Choroid plexus epithelial cell (primary cell): ENCODE results near the gene GMEB2.
A peak's percentile ranks its signal among the peaks of the same experiment; 100 is the strongest.

Experiments
- DNase-seq: peaks from one replicate; pipeline ENCODE4 v3.0.0-alpha.2; 2010; ENCODE audit warnings: low read depth
- H3K4me3 ChIP-seq: 2 replicates; pipeline ENCODE4 v1.5.1; 2011; ENCODE audit warnings: low read depth, mild to moderate bottlenecking, control low read depth, low read length, moderate library complexity
- TF ChIP-seq, protein P1 (sequence below): conservative IDR thresholded peaks from 2 replicates; pipeline ENCODE4 v1.5.1; 2011; ENCODE audit warnings: low read depth, mild to moderate bottlenecking, control low read depth, inconsistent platforms, low read length, moderate library complexity

Gene GMEB2

DNA sequence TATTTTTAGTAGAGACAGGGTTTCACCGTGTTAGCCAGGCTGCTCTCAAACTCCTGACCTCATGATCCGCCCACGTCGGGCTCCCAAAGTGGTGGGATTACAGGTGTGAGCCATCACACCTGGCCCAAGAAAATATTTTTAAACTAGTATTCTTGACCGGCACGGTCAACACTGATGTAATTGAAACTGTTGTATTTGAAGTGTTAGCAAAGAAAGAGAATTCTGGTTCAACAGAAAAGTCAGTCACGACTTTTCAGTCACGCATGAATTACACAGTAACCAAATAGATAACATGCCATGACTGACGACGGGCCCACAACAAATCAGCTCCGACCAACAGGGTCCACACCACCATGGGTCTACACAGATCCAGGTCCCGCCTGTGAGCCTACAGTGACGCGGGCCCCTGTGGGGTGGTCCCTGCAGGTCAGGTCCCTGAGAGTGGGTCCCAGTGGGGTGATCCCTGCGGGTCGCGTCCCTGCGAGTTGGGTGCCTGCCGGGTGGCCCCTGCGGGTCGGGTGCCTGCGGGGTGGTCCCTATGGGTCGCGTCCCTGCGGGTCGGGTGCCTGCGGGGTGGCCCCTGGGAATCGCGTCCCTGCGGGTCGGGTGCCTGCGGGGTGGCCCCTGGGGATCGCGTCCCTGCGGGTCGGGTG, 1.0 kb downstream of the GMEB2 start:
- TF ChIP-seq, protein P1, sequence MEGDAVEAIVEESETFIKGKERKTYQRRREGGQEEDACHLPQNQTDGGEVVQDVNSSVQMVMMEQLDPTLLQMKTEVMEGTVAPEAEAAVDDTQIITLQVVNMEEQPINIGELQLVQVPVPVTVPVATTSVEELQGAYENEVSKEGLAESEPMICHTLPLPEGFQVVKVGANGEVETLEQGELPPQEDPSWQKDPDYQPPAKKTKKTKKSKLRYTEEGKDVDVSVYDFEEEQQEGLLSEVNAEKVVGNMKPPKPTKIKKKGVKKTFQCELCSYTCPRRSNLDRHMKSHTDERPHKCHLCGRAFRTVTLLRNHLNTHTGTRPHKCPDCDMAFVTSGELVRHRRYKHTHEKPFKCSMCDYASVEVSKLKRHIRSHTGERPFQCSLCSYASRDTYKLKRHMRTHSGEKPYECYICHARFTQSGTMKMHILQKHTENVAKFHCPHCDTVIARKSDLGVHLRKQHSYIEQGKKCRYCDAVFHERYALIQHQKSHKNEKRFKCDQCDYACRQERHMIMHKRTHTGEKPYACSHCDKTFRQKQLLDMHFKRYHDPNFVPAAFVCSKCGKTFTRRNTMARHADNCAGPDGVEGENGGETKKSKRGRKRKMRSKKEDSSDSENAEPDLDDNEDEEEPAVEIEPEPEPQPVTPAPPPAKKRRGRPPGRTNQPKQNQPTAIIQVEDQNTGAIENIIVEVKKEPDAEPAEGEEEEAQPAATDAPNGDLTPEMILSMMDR: no peak
- peak overlapping the region; percentile 83 for H3K4me3 ChIP-seq
- peak; percentile 46 for DNase-seq

DNA sequence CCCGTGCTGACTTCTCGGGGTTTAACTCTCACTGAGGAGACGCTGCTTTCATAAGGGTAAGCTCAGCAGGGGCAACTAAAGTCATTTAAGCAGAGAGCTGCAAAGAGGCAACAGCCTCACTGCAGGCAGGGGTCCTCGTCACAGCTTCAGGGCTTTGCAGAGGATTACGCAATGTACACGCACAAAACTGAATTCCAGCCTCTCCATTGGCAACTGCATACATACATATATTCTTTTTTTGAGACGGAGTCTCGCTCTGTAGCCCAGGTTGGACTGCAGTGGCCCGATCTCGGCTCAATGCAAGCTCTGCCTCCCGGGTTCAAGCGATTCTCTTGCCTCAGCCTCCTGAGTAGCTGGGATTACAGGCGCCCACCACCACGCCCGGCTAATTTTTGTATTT, 2.4 kb downstream of the GMEB2 start:
- H3K4me3 ChIP-seq: no peak overlapping the region
- TF ChIP-seq, protein P1: peak; percentile 47
- DNase-seq: peak; percentile 86

DNA sequence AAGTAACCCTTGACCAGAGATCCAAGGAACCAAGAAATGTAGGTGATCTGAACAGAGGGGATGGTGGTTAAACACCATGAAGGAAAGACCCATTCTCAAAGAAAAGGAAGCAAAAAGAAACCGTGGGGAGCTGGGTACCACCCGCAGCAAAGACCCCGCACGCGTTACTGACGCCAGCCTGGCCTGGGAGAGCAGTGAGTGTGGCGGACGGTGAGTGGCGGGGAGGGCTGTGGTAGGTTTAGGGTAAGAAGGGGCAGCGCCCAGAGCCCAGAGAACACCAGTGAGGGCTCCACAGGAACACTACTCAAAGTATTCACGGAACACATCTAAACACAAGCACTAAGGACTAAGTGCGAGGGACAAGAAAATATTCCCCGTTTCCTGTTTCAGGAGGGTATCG, 4.2 kb downstream of the GMEB2 start:
- DNase-seq: no peak
- H3K4me3 ChIP-seq: no peak overlapping the region
- TF ChIP-seq, protein P1: no peak

DNA sequence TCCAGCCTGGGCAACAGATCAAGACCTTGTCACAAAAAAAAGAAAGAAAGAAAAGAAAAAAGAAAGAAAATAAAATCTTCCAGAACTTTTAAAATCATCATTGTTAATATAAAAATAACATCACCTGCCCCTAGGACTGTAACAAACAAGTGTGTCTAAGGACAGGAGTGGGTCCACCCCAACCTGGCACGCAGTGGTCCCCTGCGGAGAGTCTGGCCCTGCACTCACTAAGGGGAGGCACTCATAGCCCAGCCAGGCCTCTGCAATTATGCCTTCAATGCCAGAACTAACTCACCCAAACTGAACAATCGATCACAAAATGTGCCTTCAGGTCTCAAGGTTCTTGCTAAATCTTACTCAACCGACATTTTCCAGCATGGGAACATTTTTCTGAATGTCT, 4.8 kb downstream of the GMEB2 start:
- no peak overlapping the region for H3K4me3 ChIP-seq
- DNase-seq: peak; percentile 50
- TF ChIP-seq, protein P1: no peak

DNA sequence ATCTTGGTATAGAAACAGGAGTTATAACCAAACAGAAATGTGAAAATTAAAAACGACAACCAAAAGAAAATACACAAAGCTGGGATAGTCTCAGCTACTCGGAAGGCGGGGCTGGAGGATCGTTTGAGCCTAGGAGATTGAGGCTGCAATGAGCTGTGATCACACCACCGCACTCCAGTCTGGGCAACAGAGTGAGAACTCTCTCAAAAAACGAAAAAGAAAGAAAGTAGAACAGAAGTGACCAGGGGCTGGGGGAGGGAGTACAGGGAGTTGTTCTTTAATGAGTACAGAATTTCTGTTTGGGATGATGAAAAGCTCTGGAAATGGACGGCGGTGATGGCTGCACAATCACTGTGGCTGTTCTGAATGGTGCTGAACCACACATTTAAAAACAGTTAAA, 5.9 kb downstream of the GMEB2 start:
- H3K4me3 ChIP-seq: no peak overlapping the region
- DNase-seq: no peak
- TF ChIP-seq, protein P1: no peak

DNA sequence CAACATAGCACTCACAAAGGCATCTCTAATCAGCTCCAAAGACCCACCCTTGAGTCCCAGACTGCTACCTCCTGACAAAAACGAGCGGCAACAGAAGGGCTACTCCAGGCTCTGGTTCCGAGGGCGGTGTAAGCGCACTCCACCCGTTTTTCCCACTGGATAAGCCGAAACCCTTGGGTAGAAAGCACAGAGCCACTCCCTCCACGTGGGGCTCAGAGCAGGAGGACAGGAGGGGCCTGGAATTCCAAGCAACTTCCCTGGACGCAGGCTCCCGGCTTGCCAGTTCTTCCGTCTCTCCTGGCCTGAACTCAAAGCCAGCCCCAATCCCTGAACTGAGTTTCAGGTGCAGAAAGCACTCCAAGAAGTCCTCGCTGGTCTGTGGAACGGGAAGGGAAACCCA, 7.4 kb downstream of the GMEB2 start:
- DNase-seq: no peak
- TF ChIP-seq, protein P1: no peak
- no peak overlapping the region for H3K4me3 ChIP-seq

DNA sequence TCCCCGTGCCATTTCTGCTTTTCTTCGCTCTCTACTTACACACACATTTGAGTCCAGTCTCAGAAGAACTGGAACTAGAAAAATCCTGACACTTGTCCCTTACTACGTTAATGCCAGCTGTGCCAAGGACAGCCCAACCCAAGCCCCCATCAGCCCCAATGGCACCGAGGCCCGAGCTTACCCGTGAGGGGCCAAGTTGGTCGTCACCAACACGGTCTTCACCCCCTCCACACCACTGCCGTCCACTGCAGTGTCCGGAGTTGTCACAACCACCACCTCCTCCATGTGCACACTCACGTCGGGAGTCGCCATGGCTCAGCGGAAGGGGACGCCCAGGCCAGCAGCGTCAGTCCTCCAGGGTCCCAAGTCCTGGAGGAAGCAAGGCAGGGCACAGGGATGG, 7.8 kb downstream of the GMEB2 start:
- no peak overlapping the region for H3K4me3 ChIP-seq
- no peak for DNase-seq
- TF ChIP-seq, protein P1: no peak
